ENCODE data around the gene SLFN12L. TPM values are rescaled to one million over a fixed set of nuclear protein-coding genes. Genes with fewer than 3 reads are reported as not detected.

Gene SLFN12L
- total and polyA plus RNA-seq, 7 experiments from 2014 or later: 12.0 to 111 (median 43.6) TPM

DNA sequence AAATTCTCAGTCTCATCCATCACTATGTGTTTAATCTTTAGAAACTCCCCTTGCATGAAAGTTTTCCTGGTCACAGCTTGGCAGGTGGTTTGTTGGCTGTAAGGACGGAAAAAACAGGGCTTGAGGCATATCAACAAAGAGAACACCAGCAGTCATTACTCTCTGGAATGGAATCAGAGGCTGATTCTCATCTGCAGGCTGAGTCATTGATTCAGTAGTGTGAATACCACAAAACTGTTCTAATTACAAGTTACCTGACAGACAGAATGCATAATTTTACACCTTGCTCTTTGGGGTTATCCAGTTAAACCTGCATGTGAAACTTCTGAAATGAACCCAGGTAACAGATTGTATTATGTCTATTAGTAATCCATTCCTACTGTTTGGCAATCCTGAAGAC lies 11.5 kb upstream of the SLFN12L start:
- DNase-seq (no peak), ATAC-seq (no peak)
- Mint-ChIP-seq H3K36me3 (peaks cover 0 to 9% (median 7%) of the 10 kb centered on the region in 5 donors), H3K4me3 (no peak overlapping the region), H3K27me3 (peaks cover 0 to 19% (median 0%) of the 10 kb centered on the region in 5 donors), H3K27ac (no peak overlapping the region), H3K4me1 (peaks cover 0 to 19% (median 0%) of the 10 kb centered on the region in 7 donors), H3K9me3 (no peaks in the 10 kb centered on the region)
- H3K9me3 ChIP-seq (ENCODE audit: control insufficient read depth in 2 of 3, low read length in 3 of 3): no peaks in the 10 kb centered on the region
- no peaks in the 10 kb centered on the region for H3K36me3 ChIP-seq (ENCODE audit: control insufficient read depth in 2 of 3, insufficient read depth in 3 of 3, low read length in 3 of 3)
- H3K27ac ChIP-seq (ENCODE audit: low read depth, low read length): no peak overlapping the region
- no peaks in the 10 kb centered on the region for H3K4me1 ChIP-seq (ENCODE audit: control insufficient read depth in 2 of 2, insufficient read depth in 2 of 2, low read length in 2 of 2)
- H3K4me3 ChIP-seq (ENCODE audit: low read length): no peak overlapping the region
- ChIA-PET POLR2A (interaction anchor here (0.6 to 1.5 kb wide), 4 partner anchors 30 to 572 kb away, joined by 3 to 4 read pairs (median 3); partner anchors contain the start of genes NLE1 and PEX12), CTCF (no interaction called here)
- no peaks in the 10 kb centered on the region for H3K27me3 ChIP-seq (ENCODE audit: control insufficient read depth in 2 of 2, insufficient read depth in 2 of 2, low read length in 2 of 2)
- intact Hi-C loops (cut with micrococcal nuclease): loop anchor here in 1 of 2 donors (10.0 kb wide), 1 partner anchor 196 kb away; no protein-coding TSS in a partner anchor

DNA sequence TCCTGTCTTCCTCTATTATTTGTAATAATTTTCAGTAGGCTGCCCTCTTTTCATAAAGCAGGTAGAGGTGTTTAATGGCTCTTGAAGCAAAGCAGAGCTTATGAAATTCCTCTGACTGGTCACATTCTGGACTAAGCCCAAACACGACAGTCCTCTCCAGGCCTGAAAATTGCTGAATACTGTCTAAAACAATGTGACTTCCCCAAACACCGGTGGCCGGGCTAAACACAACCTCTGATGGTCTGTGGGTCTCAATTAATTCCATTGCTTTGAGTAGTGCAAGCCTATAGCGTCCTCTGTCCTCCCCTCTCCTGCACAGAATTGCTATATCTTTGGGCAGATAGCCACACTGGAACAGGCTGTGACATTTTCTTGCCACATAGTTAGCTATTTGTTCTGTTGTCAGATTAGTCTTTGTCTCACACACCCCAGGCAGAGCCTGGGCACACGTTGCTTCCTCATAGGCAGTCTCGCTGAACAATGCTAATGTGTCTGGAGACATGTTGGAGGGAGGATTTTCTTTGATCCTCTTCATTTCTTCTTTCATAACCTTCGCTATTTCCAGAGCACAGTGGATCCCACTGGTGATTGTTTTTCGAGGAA lies 10.8 kb upstream of the SLFN12L start:
- H3K4me1 ChIP-seq (ENCODE audit: control insufficient read depth in 2 of 2, insufficient read depth in 2 of 2, low read length in 2 of 2): no peaks in the 10 kb centered on the region
- H3K27me3 ChIP-seq (ENCODE audit: control insufficient read depth in 2 of 2, insufficient read depth in 2 of 2, low read length in 2 of 2): no peaks in the 10 kb centered on the region
- no peak overlapping the region for H3K4me3 ChIP-seq (ENCODE audit: low read length)
- Mint-ChIP-seq H3K4me3 (no peak overlapping the region), H3K27me3 (peaks cover 0 to 15% (median 0%) of the 10 kb centered on the region in 5 donors), H3K9me3 (no peaks in the 10 kb centered on the region), H3K4me1 (peaks cover 0 to 26% (median 5%) of the 10 kb centered on the region in 7 donors), H3K36me3 (peaks cover 0 to 9% (median 7%) of the 10 kb centered on the region in 5 donors), H3K27ac (no peak overlapping the region)
- no peaks in the 10 kb centered on the region for H3K36me3 ChIP-seq (ENCODE audit: control insufficient read depth in 2 of 3, insufficient read depth in 3 of 3, low read length in 3 of 3)
- ChIA-PET POLR2A (interaction anchor here (1.0 to 1.5 kb wide), 3 partner anchors 30 to 997 kb away, joined by 3 to 4 read pairs (median 4); partner anchors contain the start of genes NLE1 and PEX12), CTCF (no interaction called here)
- no peak for ATAC-seq
- no peaks in the 10 kb centered on the region for H3K9me3 ChIP-seq (ENCODE audit: control insufficient read depth in 2 of 3, low read length in 3 of 3)
- DNase-seq: no peak
- intact Hi-C loops (cut with micrococcal nuclease): loop anchor here in 1 of 2 donors (10.0 kb wide), 1 partner anchor 196 kb away; no protein-coding TSS in a partner anchor
- no peak overlapping the region for H3K27ac ChIP-seq (ENCODE audit: low read depth, low read length)

- H3K27me3 ChIP-seq (ENCODE audit: control insufficient read depth in 2 of 2, insufficient read depth in 2 of 2, low read length in 2 of 2): no peaks in the 10 kb centered on the region
- Mint-ChIP-seq H3K36me3 (peaks cover 0 to 7% (median 5%) of the 10 kb centered on the region in 5 donors), H3K9me3 (no peaks in the 10 kb centered on the region), H3K4me3 (no peak overlapping the region), H3K27ac (no peak overlapping the region), H3K4me1 (peaks cover 0 to 35% (median 11%) of the 10 kb centered on the region in 7 donors), H3K27me3 (peaks cover 0 to 11% (median 0%) of the 10 kb centered on the region in 5 donors)
- CTCF ChIA-PET: interaction anchor here (0.6 kb wide), 2 partner anchors 14 to 531 kb away, joined by 3 read pairs; no protein-coding TSS in a partner anchor
- intact Hi-C loops (cut with micrococcal nuclease): loop anchor here in 1 of 2 donors (10.0 kb wide), 1 partner anchor 198 kb away; no protein-coding TSS in a partner anchor
- no peaks in the 10 kb centered on the region for H3K36me3 ChIP-seq (ENCODE audit: control insufficient read depth in 2 of 3, insufficient read depth in 3 of 3, low read length in 3 of 3)
- no peak overlapping the region for H3K4me3 ChIP-seq (ENCODE audit: low read length)
- POLR2A ChIA-PET: no interaction called here
- peaks cover 0 to 3% of the 10 kb centered on the region in 2 donors for H3K4me1 ChIP-seq (ENCODE audit: control insufficient read depth in 2 of 2, insufficient read depth in 2 of 2, low read length in 2 of 2)
- no peak for DNase-seq
- H3K9me3 ChIP-seq (ENCODE audit: control insufficient read depth in 2 of 3, low read length in 3 of 3): no peaks in the 10 kb centered on the region
- H3K27ac ChIP-seq (ENCODE audit: low read depth, low read length): no peak overlapping the region
- no peak for ATAC-seq
These were observed 9.0 kb upstream of the SLFN12L start for GRCh38 chr17:35546487-35546886.

- Mint-ChIP-seq H3K4me3 (no peak overlapping the region), H3K27ac (no peak overlapping the region), H3K9me3 (no peaks in the 10 kb centered on the region), H3K36me3 (peaks cover 0 to 7% (median 4%) of the 10 kb centered on the region in 5 donors), H3K4me1 (peaks cover 5 to 43% (median 23%) of the 10 kb centered on the region in 7 donors), H3K27me3 (peaks cover 0 to 9% (median 0%) of the 10 kb centered on the region in 5 donors)
- CTCF ChIA-PET: interaction anchor here (1.6 kb wide), 1 partner anchor 232 kb away, joined by 3 read pairs; no protein-coding TSS in a partner anchor
- no peak for DNase-seq
- no peak for ATAC-seq
- Histone ChIP-seq H3K4me3 (ENCODE audit: low read length) (no peak overlapping the region), H3K4me1 (ENCODE audit: control insufficient read depth in 2 of 2, insufficient read depth in 2 of 2, low read length in 2 of 2) (peaks cover 4 to 7% of the 10 kb centered on the region in 2 donors), H3K36me3 (ENCODE audit: control insufficient read depth in 2 of 3, insufficient read depth in 3 of 3, low read length in 3 of 3) (no peaks in the 10 kb centered on the region), H3K9me3 (ENCODE audit: control insufficient read depth in 2 of 3, low read length in 3 of 3) (no peaks in the 10 kb centered on the region), H3K27me3 (ENCODE audit: control insufficient read depth in 2 of 2, insufficient read depth in 2 of 2, low read length in 2 of 2) (no peaks in the 10 kb centered on the region), H3K27ac (ENCODE audit: low read depth, low read length) (no peak overlapping the region)
- POLR2A ChIA-PET: interaction anchor here (0.5 to 9.7 kb wide), 2 partner anchors 33 to 604 kb away, joined by 3 to 97 read pairs; partner anchors contain the start of gene PEX12
- intact Hi-C loops (cut with micrococcal nuclease): loop anchor here in 1 of 2 donors (10.0 kb wide), 1 partner anchor 200 kb away; no protein-coding TSS in a partner anchor
These were observed 7.7 kb upstream of the SLFN12L start for GRCh38 chr17:35545150-35545549.

DNA sequence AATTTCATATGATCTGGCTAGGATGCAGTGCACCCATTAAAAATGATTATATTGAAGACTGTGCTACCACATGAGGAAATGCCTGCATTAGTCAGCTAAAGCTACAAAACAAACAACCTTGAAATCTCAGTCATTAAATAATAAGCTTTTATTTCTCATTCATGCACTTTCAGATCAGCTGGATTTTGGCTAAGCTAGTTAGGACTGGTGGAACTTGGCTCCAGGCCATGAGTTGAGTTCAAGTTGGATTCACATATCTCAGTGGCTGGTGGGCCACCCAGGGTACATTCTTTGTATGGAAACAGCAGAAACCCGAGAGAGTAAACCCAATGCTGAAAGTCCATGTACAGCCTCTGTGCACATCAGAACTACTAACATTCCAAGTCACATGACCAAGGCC lies 6.4 kb upstream of the SLFN12L start:
- H3K27me3 ChIP-seq (ENCODE audit: control insufficient read depth in 2 of 2, insufficient read depth in 2 of 2, low read length in 2 of 2): no peaks in the 10 kb centered on the region
- Mint-ChIP-seq H3K9me3 (no peaks in the 10 kb centered on the region), H3K27me3 (peaks cover 0 to 6% (median 0%) of the 10 kb centered on the region in 5 donors), H3K4me3 (no peak overlapping the region), H3K27ac (no peak overlapping the region), H3K36me3 (peaks cover 0 to 7% (median 0%) of the 10 kb centered on the region in 5 donors), H3K4me1 (peaks cover 18 to 55% (median 36%) of the 10 kb centered on the region in 7 donors)
- ChIA-PET CTCF (interaction anchor here (1.6 kb wide), 1 partner anchor 231 kb away, joined by 3 read pairs; no protein-coding TSS in a partner anchor), POLR2A (interaction anchor here (1.0 to 16.0 kb wide), 4 partner anchors 34 to 304 kb away, joined by 3 to 253 read pairs (median 50); partner anchors contain the start of genes PEX12, SLFN11 and SLFN5)
- no peaks in the 10 kb centered on the region for H3K36me3 ChIP-seq (ENCODE audit: control insufficient read depth in 2 of 3, insufficient read depth in 3 of 3, low read length in 3 of 3)
- H3K27ac ChIP-seq (ENCODE audit: low read depth, low read length): no peak overlapping the region
- H3K4me3 ChIP-seq (ENCODE audit: low read length): no peak overlapping the region
- H3K9me3 ChIP-seq (ENCODE audit: control insufficient read depth in 2 of 3, low read length in 3 of 3): no peaks in the 10 kb centered on the region
- ATAC-seq (no peak), DNase-seq (no peak)
- intact Hi-C loops (cut with micrococcal nuclease): loop anchor here in 1 of 2 donors (5.0 to 10.0 kb wide), 2 partner anchors 97 to 201 kb away; partner anchors contain the start of gene SLFN13
- H3K4me1 ChIP-seq (ENCODE audit: control insufficient read depth in 2 of 2, insufficient read depth in 2 of 2, low read length in 2 of 2): peaks cover 14 to 15% of the 10 kb centered on the region in 2 donors

- ATAC-seq (no peak), DNase-seq (no peak)
- no peak overlapping the region for H3K4me3 ChIP-seq (ENCODE audit: low read length)
- no peaks in the 10 kb centered on the region for H3K27me3 ChIP-seq (ENCODE audit: control insufficient read depth in 2 of 2, insufficient read depth in 2 of 2, low read length in 2 of 2)
- peaks cover 23 to 24% of the 10 kb centered on the region in 2 donors for H3K4me1 ChIP-seq (ENCODE audit: control insufficient read depth in 2 of 2, insufficient read depth in 2 of 2, low read length in 2 of 2)
- ChIA-PET CTCF (interaction anchor here (2.2 kb wide), 1 partner anchor 230 kb away, joined by 10 read pairs; no protein-coding TSS in a partner anchor), POLR2A (interaction anchor here (0.8 to 16.0 kb wide), 7 partner anchors 17 to 303 kb away, joined by 3 to 253 read pairs (median 7); partner anchors contain the start of genes PEX12, SLFN11 and SLFN5)
- peak overlapping the region in 3 of 10 donors; percentile 2 to 18 (median 10) for H3K4me3 Mint-ChIP-seq
- H3K27ac Mint-ChIP-seq: peak overlapping the region in 3 of 9 donors; percentile 31 to 63 (median 38)
- H3K27ac ChIP-seq (ENCODE audit: low read depth, low read length): no peak overlapping the region
- H3K9me3 ChIP-seq (ENCODE audit: control insufficient read depth in 2 of 3, low read length in 3 of 3): no peaks in the 10 kb centered on the region
- H3K36me3 ChIP-seq (ENCODE audit: control insufficient read depth in 2 of 3, insufficient read depth in 3 of 3, low read length in 3 of 3): no peaks in the 10 kb centered on the region
- peaks cover 26 to 63% (median 45%) of the 10 kb centered on the region in 7 donors for H3K4me1 Mint-ChIP-seq
- intact Hi-C loops (cut with micrococcal nuclease): loop anchor here in 1 of 2 donors (5.0 to 10.0 kb wide), 2 partner anchors 96 to 202 kb away; partner anchors contain the start of gene SLFN13
- peaks cover 0 to 6% (median 0%) of the 10 kb centered on the region in 5 donors for H3K27me3 Mint-ChIP-seq
- peaks cover 0 to 7% (median 0%) of the 10 kb centered on the region in 5 donors for H3K36me3 Mint-ChIP-seq
- no peaks in the 10 kb centered on the region for H3K9me3 Mint-ChIP-seq
These were observed 5.5 kb upstream of the SLFN12L start for GRCh38 chr17:35542990-35543389.

All from naive thymus-derived CD4-positive, alpha-beta T cell (primary cell).